Kidney (tissue), 14 donors: ENCODE measurements around the gene TEKT4. TPM values are rescaled to one million over a fixed set of nuclear protein-coding genes. Genes with fewer than 3 reads are reported as not detected.
"Not testable (repeated sequence)": the region's sequence is repeated elsewhere in the genome, so short reads cannot be mapped to it uniquely, and the experiment has no call there.

ENCODE experiments used
- DNase-seq, 5 donors: peaks; one replicate each; pipeline ENCODE4 v3.0.0-alpha.2; 2013 to 2020
- FAIRE-seq: peaks from 2 replicates; lab custom pipeline; 2012; peaks lifted over from hg19 to GRCh38; lab: Jason Lieb, UNC
- H3K27ac ChIP-seq, 2 donors: one replicate each; pipeline ENCODE4 v1.7.0; 2013; ENCODE audit warnings: low read depth in 2 of 2, low read length in 2 of 2, inconsistent platforms in 1 of 2
- H3K27me3 ChIP-seq: one replicate; pipeline ENCODE4 v1.7.1; 2013; ENCODE audit warnings: low read length, inconsistent platforms; ENCODE audit not compliant: control insufficient read depth, insufficient read depth
- H3K36me3 ChIP-seq, 3 donors: one replicate each; pipeline versions ENCODE4 v1.7.0 to v1.7.1; 2013; ENCODE audit warnings: low read length in 3 of 3, control low read depth in 1 of 3, inconsistent platforms in 1 of 3; ENCODE audit not compliant: insufficient read depth in 3 of 3, control insufficient read depth in 2 of 3
- H3K4me1 ChIP-seq, 3 donors: one replicate each; pipeline versions ENCODE4 v1.7.0 to v1.7.1; 2013; ENCODE audit warnings: low read length in 3 of 3, inconsistent platforms in 1 of 3, low read depth in 1 of 3; ENCODE audit not compliant: control insufficient read depth in 2 of 3, insufficient read depth in 2 of 3
- H3K4me3 ChIP-seq, 3 donors: one replicate each; pipeline versions ENCODE4 v1.7.0 to v1.8.1; 2013; ENCODE audit warnings: low read length in 3 of 3, control low read depth in 1 of 3, inconsistent platforms in 1 of 3
- H3K9ac ChIP-seq, 3 donors: one replicate each; pipeline versions ENCODE4 v1.7.0 to v1.7.1; 2013; ENCODE audit warnings: low read length in 3 of 3, control low read depth in 1 of 3, inconsistent platforms in 1 of 3
- H3K9me3 ChIP-seq, 3 donors: one replicate each; pipeline versions ENCODE4 v1.7.0 to v1.7.1; 2013; ENCODE audit warnings: low read length in 3 of 3, control low read depth in 1 of 3, inconsistent platforms in 1 of 3; ENCODE audit not compliant: control insufficient read depth in 2 of 3, insufficient read depth in 1 of 3
- intact Hi-C: fragments of 100-400 bp; cut with DNase I; formaldehyde crosslinking; loops from one replicate; pipeline ENCODE4 v1.11.1; 2022
- polyA plus RNA-seq: library from polyadenylated mRNA; stranded (reverse); fragments of 350-450 nt; fragmentation: Illumina TruSeq; extraction: RNeasy Lipid Tissue Mini Kit (QIAGEN cat#74804); gene quantifications from one replicate; pipeline ENCODE4 v1.2.3, GENCODE V29; 2014; ENCODE audit warnings: low read depth, low replicate concordance; ENCODE audit not compliant: insufficient read depth
- total RNA-seq: library from RNA; stranded (reverse); fragmentation: NEBNext Ultra II Directional; extraction: Animal tissue kit (Norgen Biotek cat#: 25700); gene quantifications from one replicate; pipeline ENCODE4 v1.2.1, GENCODE V29; 2021
- TF ChIP-seq, protein P1 (sequence below): IDR thresholded peaks from 3 replicates; pipeline ENCODE4 v1.5.1; 2012; ENCODE audit warnings: mild to moderate bottlenecking, moderate library complexity, borderline replicate concordance; ENCODE audit not compliant: insufficient read depth; ENCODE audit errors: extremely low read depth
- donor health status: control.
- donor health status: control.
- donor health status: control.
- donor health status: control.
- donor health status: control.
- donor health status: DM: yes; HTN: yes; CAD: no.
- donor health status: Normal renal cell carcinoma (clear cell type).

Gene TEKT4
- total and polyA plus RNA-seq, 2 donors from 2014 or later: 0.16 TPM; not detected in 1

DNA sequence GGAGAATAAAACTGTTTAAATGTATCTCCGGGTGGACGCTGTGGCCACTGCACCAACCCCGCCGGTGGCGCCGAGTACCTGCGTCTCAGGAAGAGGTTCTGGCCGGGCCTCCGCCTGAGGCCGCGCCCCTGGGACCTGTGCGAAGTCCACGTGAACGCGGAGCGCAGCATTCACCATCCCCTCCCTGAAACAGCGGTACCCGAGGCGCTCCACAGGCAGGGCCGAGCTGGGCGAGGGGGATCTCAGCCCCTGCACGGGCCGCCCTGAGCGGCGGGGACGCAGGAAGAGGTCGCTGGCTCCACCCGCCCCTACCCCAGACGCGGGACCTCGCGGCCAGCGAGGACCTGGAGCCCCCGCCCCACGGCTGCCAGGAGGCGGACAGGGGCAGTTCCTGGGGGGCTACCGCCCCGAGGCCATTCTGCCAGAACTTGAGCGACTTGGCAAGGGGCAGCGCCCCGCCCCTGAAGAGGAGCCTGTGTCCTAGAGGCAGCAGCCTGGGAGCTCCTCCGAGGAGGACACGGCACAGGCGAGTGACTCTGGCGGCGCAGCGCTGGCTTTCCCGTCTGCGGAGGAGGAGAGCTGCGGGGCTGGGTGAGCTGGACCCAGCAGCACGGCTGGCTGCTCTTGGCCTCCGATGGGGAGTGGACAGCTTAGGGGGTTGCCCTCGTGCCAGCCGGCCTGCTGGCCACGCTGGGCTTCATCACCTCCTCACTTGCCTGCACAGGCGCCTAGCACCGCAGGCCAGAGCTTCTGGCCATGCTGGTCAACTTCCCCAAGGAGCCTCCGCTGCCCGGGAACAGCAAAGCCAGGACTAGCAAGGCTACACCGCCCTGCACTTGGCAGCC is 9.7 kb upstream of the TEKT4 start:
- Histone ChIP-seq H3K27ac (no peak overlapping the region), H3K9me3 (no peaks in the 10 kb centered on the region), H3K36me3 (no peaks in the 10 kb centered on the region), H3K27me3 (peaks cover 13% of the 10 kb centered on the region), H3K4me1 (peaks cover 0 to 4% (median 0%) of the 10 kb centered on the region in 3 donors), H3K9ac (no peak overlapping the region), H3K4me3 (no peak overlapping the region)
- DNase-seq: peak; percentile 43 to 73 (median 64)
- TF ChIP-seq, protein P1, sequence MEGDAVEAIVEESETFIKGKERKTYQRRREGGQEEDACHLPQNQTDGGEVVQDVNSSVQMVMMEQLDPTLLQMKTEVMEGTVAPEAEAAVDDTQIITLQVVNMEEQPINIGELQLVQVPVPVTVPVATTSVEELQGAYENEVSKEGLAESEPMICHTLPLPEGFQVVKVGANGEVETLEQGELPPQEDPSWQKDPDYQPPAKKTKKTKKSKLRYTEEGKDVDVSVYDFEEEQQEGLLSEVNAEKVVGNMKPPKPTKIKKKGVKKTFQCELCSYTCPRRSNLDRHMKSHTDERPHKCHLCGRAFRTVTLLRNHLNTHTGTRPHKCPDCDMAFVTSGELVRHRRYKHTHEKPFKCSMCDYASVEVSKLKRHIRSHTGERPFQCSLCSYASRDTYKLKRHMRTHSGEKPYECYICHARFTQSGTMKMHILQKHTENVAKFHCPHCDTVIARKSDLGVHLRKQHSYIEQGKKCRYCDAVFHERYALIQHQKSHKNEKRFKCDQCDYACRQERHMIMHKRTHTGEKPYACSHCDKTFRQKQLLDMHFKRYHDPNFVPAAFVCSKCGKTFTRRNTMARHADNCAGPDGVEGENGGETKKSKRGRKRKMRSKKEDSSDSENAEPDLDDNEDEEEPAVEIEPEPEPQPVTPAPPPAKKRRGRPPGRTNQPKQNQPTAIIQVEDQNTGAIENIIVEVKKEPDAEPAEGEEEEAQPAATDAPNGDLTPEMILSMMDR: no peak
- intact Hi-C loops: no loop called here
- FAIRE-seq: no peak

DNA sequence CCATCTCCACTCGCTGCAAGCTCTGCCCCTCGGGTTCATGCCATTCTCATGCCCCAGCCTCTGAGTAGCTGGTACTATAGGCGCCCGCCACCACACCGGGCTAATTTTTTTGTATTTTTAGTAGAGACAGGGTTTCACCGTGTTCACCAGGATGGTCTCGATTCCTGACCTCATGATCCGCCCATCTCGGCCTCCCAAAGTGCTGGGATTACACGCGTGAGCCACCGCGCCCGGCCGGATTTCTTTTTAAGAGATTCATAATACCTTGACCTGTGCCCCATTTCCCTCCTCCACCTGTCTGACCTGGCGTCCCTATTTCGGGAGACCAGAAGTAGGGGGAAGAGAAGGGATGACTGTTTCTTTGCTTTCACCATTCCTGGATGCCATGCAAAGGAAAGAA is 8.3 kb upstream of the TEKT4 start:
- H3K9me3 ChIP-seq, H3K27ac ChIP-seq, H3K9ac ChIP-seq, H3K4me3 ChIP-seq, FAIRE-seq, H3K4me1 ChIP-seq, intact Hi-C loops, H3K36me3 ChIP-seq: not testable (repeated sequence)
- peak in 1 of 5 donors; percentile 29 for DNase-seq
- peaks cover 13% of the 10 kb centered on the region for H3K27me3 ChIP-seq

DNA sequence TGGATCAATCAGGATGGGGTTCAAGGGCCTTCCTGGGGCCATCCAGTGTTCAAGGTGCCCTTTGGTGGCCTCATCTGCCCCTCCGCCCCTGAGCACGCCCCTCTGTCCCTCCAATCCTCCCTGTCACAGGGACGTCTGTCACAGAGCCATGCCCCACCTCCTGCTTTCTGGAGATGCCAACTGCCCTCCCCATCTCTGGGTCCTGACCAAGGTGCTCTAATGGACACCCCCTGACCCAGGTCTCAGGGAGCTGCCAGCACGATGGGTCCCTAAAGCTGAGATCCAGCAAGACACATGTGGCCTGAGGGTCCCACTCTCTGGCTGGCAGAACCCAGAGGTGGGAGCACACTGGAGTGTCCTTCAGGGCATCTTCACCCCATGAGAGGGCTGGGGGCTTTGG is 2.1 kb upstream of the TEKT4 start:
- no peaks in the 10 kb centered on the region for H3K9me3 ChIP-seq
- H3K36me3 ChIP-seq: no peaks in the 10 kb centered on the region
- DNase-seq: peak in 2 of 5 donors; percentile 30 to 63
- TF ChIP-seq, protein P1: no peak
- intact Hi-C loops: no loop called here
- no peak overlapping the region for H3K4me3 ChIP-seq
- FAIRE-seq: no peak
- H3K27ac ChIP-seq: no peak overlapping the region
- no peak overlapping the region for H3K9ac ChIP-seq
- peaks cover 2% of the 10 kb centered on the region for H3K27me3 ChIP-seq
- H3K4me1 ChIP-seq: peaks cover 0 to 2% (median 0%) of the 10 kb centered on the region in 3 donors

DNA sequence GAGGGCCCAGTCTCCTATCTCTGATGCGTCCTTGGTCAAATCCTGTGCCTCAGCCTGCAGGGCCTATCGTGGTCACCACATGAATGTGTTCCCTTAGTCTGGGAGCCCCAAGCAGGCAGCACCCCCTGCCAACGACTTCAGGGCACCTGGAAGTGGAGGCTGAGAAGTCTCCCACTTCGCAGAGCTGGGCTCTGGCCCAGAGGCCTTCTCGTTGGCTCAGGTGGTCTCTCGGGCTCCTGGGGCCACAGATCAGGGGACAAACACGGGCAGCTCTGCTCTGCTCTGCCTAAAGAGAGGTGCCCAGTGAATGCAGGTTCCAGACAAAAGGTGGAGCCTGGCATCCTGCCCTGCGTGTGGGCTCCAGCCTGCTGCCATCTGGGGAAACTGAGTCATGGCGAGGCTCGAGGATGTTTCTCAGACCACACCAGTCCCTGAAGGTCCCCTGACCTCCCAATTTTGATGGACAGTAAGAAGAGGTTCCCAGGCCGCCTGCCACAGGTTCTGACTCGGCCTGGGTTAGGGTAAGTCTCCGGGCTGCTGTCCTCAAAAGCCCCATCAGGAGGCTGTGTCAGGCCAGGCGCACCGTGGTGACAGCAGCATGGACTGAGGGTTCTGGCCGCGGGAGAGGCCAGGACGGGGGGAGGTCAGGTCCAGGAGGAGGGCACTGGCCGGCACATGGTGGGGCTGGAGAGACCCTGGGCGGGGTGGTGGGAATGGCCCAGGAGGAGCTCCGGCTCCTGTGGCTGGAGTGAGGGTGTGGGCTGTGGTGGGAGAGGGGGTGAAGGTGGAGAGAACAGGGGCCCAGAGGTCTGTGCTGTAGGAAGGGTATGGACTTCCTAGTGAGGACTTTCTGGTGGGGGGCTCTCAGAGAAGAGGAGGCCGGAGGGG is 1.4 kb upstream of the TEKT4 start:
- H3K9me3 ChIP-seq: no peaks in the 10 kb centered on the region
- FAIRE-seq (no peak), DNase-seq (peak in 2 of 5 donors; percentile 32 to 59)
- intact Hi-C loops: no loop called here
- TF ChIP-seq, protein P1: no peak
- no peak overlapping the region for H3K9ac ChIP-seq
- H3K36me3 ChIP-seq: no peaks in the 10 kb centered on the region
- peaks cover 0 to 2% (median 0%) of the 10 kb centered on the region in 3 donors for H3K4me1 ChIP-seq
- H3K4me3 ChIP-seq: no peak overlapping the region
- peaks cover 2% of the 10 kb centered on the region for H3K27me3 ChIP-seq
- no peak overlapping the region for H3K27ac ChIP-seq
